ENCODE data around the gene CBX4. TPM values are rescaled to one million over a fixed set of nuclear protein-coding genes. Genes with fewer than 3 reads are reported as not detected.

Gene CBX4
- total RNA-seq, 6 experiments from 2014 or later: 18.2 to 20.2 (median 19.3) TPM

- no peaks in the 10 kb centered on the region for H3K36me3 Mint-ChIP-seq (ENCODE audit: low read depth)
- DNase-seq: no peak
- H3K4me3 Mint-ChIP-seq: no peak overlapping the region
- no peak overlapping the region for H3K27ac Mint-ChIP-seq
- H3K9me3 Mint-ChIP-seq: peaks cover 4% of the 10 kb centered on the region
- H3K27me3 Mint-ChIP-seq (ENCODE audit: insufficient read depth): peaks cover 36% of the 10 kb centered on the region
- H3K4me1 Mint-ChIP-seq (ENCODE audit: low read depth): no peaks in the 10 kb centered on the region
- TF ChIP-seq CTCF (IDR thresholded peaks at IDR 0.05): no peak
These were observed 37.8 kb upstream of the CBX4 start for GRCh38 chr17:79877041-79877440.

GRCh38 chr17:79875511-79875910, 36.3 kb upstream of the CBX4 start:
- no peak overlapping the region for H3K27ac Mint-ChIP-seq
- no peak for DNase-seq
- TF ChIP-seq CTCF (IDR thresholded peaks at IDR 0.05): no peak
- peaks cover 37% of the 10 kb centered on the region for H3K27me3 Mint-ChIP-seq (ENCODE audit: insufficient read depth)
- H3K36me3 Mint-ChIP-seq (ENCODE audit: low read depth): no peaks in the 10 kb centered on the region
- H3K4me3 Mint-ChIP-seq: no peak overlapping the region
- peaks cover 4% of the 10 kb centered on the region for H3K9me3 Mint-ChIP-seq
- H3K4me1 Mint-ChIP-seq (ENCODE audit: low read depth): no peaks in the 10 kb centered on the region

- Mint-ChIP-seq H3K27me3 (ENCODE audit: insufficient read depth) (peaks cover 35% of the 10 kb centered on the region), H3K36me3 (ENCODE audit: low read depth) (no peaks in the 10 kb centered on the region), H3K4me3 (no peak overlapping the region), H3K27ac (no peak overlapping the region), H3K4me1 (ENCODE audit: low read depth) (no peaks in the 10 kb centered on the region), H3K9me3 (peaks cover 4% of the 10 kb centered on the region)
- DNase-seq: no peak
- peak; percentile 74 for TF ChIP-seq CTCF (IDR thresholded peaks at IDR 0.05)
These were observed 35.2 kb upstream of the CBX4 start for GRCh38 chr17:79874329-79874981.

- Mint-ChIP-seq H3K27ac (no peak overlapping the region), H3K36me3 (ENCODE audit: low read depth) (no peaks in the 10 kb centered on the region), H3K27me3 (ENCODE audit: insufficient read depth) (peaks cover 38% of the 10 kb centered on the region), H3K4me1 (ENCODE audit: low read depth) (no peaks in the 10 kb centered on the region), H3K9me3 (peaks cover 4% of the 10 kb centered on the region), H3K4me3 (no peak overlapping the region)
- no peak for TF ChIP-seq CTCF (IDR thresholded peaks at IDR 0.05)
- DNase-seq: no peak
These were observed 34.3 kb upstream of the CBX4 start for GRCh38 chr17:79873583-79873982.

- Mint-ChIP-seq H3K27me3 (ENCODE audit: insufficient read depth) (peaks cover 33% of the 10 kb centered on the region), H3K36me3 (ENCODE audit: low read depth) (no peaks in the 10 kb centered on the region), H3K4me1 (ENCODE audit: low read depth) (no peaks in the 10 kb centered on the region), H3K9me3 (peaks cover 4% of the 10 kb centered on the region), H3K4me3 (no peak overlapping the region), H3K27ac (no peak overlapping the region)
- no peak for TF ChIP-seq CTCF (IDR thresholded peaks at IDR 0.05)
- no peak for DNase-seq
These were observed 33.5 kb upstream of the CBX4 start for GRCh38 chr17:79872762-79873161.

All from HFFc6 (cell line).